IPS-NIHi11 (cell line): ENCODE data around the gene ITGA2B.
"Not testable (repeated sequence)": the region's sequence is repeated elsewhere in the genome, so short reads cannot be mapped to it uniquely, and the experiment has no call there.

Experiments used
- DNase-seq: peaks from one replicate; pipeline ENCODE4 v3.0.0; 2012; ENCODE audit warnings: mixed read lengths, low spot score

The ITGA2B gene

GRCh38 chr17:44389281-44389680 is at the start of gene ITGA2B:
TSS of gene ITGA2B (minus strand) at chr17:44389649. CDS start at chr17:44389473, 176 bp downstream.
- no peak for DNase-seq

- DNase-seq, result no peak
These were observed 49.7 kb upstream of the ITGA2B start for GRCh38 chr17:44439168-44439567.

- DNase-seq, result no peak
These were observed 49.2 kb upstream of the ITGA2B start for GRCh38 chr17:44438636-44439035.

GRCh38 chr17:44436336-44436735 is 46.9 kb upstream of the ITGA2B start:
- DNase-seq, result no peak

- DNase-seq, result no peak
These were observed 43.1 kb upstream of the ITGA2B start for GRCh38 chr17:44432254-44433157.

GRCh38 chr17:44424828-44425461 is 35.5 kb upstream of the ITGA2B start:
- DNase-seq, result no peak

GRCh38 chr17:44417553-44417952 is 28.1 kb upstream of the ITGA2B start:
- no peak for DNase-seq

- DNase-seq, result no peak
These were observed 27.3 kb upstream of the ITGA2B start for GRCh38 chr17:44416558-44417289.

- DNase-seq, result no peak
These were observed 25.1 kb upstream of the ITGA2B start for GRCh38 chr17:44414394-44415155.

- no peak for DNase-seq
These were observed 20.0 kb upstream of the ITGA2B start for GRCh38 chr17:44409309-44410028.

GRCh38 chr17:44408786-44409185 is 19.3 kb upstream of the ITGA2B start:
- no peak for DNase-seq

GRCh38 chr17:44402564-44403172 is 13.2 kb upstream of the ITGA2B start:
- no peak for DNase-seq

- peak; percentile 47 for DNase-seq
These were observed 10.9 kb upstream of the ITGA2B start for GRCh38 chr17:44400226-44400847.

GRCh38 chr17:44398692-44399691 is 9.5 kb upstream of the ITGA2B start:
- no peak for DNase-seq

- no peak for DNase-seq
These were observed 8.3 kb upstream of the ITGA2B start for GRCh38 chr17:44397479-44398440.

GRCh38 chr17:44396946-44397345 is 7.5 kb upstream of the ITGA2B start:
- no peak for DNase-seq

- no peak for DNase-seq
These were observed 5.4 kb upstream of the ITGA2B start for GRCh38 chr17:44394833-44395232.

GRCh38 chr17:44394112-44394511 is 4.7 kb upstream of the ITGA2B start:
- not testable (repeated sequence) for DNase-seq
